ENCODE measurements around the gene INKA2.

Gene INKA2

DNA sequence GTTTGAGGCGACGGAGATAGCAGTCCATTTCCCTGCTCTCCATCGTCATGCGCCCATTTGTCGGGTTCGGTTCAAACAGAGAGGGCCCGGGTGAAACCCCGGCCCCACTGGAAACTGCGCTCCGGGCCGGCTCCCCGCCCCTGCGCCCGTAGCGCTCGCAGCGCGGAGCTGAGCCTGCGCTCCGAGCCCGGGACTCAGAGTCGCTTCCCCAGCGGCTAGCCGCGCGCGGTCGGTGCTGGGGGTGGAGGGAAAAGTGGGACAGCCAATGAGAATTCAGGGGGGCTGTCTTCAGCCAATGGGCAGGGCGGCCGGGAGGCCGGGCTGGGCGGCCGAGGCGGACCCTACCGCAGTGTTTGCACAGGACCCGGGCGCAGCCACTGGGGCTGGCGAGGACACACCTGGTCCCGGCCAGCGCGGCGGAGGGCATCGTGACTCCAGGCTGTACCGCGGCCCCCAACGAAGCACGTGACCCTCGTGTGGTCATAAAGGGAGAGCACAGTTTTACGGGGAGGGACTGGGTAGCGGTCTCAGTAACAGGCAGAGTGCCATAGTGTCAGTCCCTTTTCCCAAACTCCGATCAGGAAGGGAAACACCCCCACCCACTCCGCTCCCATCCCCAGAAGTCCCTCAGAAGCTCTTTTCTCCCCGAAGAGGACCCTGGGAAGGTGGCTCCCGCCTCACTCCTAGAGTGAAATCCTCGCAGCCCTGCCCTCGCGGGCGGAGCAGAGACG lies at the start of gene INKA2:
INKA2 (minus strand) TSS at position 202 of the 731 bp plus-strand sequence; CDS start at position 49, 153 bp downstream.
- peak within 1 kb of the TSS; percentile 67 for H3K4me3 ChIP-seq (replicated peaks; ENCODE audit: low read depth, low read length)
- DNase-seq (ENCODE audit: low read depth): peak; percentile 80
- TF ChIP-seq, protein P1, sequence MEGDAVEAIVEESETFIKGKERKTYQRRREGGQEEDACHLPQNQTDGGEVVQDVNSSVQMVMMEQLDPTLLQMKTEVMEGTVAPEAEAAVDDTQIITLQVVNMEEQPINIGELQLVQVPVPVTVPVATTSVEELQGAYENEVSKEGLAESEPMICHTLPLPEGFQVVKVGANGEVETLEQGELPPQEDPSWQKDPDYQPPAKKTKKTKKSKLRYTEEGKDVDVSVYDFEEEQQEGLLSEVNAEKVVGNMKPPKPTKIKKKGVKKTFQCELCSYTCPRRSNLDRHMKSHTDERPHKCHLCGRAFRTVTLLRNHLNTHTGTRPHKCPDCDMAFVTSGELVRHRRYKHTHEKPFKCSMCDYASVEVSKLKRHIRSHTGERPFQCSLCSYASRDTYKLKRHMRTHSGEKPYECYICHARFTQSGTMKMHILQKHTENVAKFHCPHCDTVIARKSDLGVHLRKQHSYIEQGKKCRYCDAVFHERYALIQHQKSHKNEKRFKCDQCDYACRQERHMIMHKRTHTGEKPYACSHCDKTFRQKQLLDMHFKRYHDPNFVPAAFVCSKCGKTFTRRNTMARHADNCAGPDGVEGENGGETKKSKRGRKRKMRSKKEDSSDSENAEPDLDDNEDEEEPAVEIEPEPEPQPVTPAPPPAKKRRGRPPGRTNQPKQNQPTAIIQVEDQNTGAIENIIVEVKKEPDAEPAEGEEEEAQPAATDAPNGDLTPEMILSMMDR (IDR thresholded peaks at IDR 0.05; ENCODE audit: low read length, missing control alignments): no peak

DNA sequence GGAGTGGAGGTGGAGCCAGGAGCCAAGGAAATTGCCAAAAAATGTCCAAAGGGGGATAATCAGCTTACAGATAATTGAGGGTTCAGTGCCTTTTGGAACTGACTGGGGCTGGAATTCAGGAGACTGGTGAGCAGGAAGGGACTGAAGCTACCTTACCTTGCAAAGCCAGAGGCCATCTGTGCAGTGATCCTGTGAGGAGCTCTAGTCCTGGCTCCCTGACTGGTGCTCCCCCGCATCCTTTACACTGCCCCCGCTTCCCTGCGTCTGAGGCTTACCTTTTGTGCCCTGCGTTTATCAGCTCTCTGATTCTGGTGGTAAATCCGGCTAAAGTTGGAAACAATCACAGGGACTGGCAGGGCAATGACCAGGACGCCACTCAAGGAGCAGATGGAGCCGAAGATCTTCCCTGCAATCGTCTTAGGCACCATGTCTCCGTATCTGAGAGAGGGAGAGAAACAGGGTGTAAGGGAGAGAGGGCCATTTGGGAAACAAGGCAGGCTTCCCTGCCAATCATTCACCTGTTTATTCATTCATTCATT lies 47.5 kb upstream of the INKA2 start:
- DNase-seq (ENCODE audit: low read depth): no peak
- no peak overlapping the region for H3K4me3 ChIP-seq (replicated peaks; ENCODE audit: low read depth, low read length)
- TF ChIP-seq, protein P1 (IDR thresholded peaks at IDR 0.05; ENCODE audit: low read length, missing control alignments): no peak

DNA sequence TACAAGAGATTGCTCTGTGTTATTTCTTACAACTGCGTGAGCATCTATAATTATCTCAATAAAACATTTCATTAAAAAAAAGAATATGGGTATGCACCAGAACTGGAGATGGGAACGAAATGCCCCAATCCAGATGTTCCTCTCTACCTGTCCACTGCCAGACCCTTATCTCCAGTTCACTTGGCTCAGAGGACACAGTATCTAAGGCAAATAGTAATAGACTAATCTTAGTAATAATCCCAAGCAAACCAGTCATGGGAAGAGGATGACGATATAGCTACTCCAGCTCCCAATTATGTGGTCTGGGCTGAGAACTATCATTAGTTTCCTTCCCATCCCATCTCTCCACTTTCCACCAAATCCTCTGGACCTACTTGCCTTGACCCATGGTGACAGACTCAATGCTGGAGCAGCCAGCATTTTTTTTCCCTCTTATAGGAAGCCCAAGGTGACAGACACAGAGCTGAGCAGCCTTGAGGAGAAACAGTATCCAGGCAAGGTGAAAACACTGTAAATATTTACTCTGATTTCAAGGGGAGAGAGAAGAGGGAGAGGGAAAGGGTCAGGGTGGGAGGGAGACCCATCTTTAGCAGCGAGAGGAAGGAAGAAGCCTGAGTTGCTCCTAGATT lies 45.2 kb upstream of the INKA2 start:
- no peak for DNase-seq (ENCODE audit: low read depth)
- TF ChIP-seq, protein P1 (IDR thresholded peaks at IDR 0.05; ENCODE audit: low read length, missing control alignments): no peak
- no peak overlapping the region for H3K4me3 ChIP-seq (replicated peaks; ENCODE audit: low read depth, low read length)

DNA sequence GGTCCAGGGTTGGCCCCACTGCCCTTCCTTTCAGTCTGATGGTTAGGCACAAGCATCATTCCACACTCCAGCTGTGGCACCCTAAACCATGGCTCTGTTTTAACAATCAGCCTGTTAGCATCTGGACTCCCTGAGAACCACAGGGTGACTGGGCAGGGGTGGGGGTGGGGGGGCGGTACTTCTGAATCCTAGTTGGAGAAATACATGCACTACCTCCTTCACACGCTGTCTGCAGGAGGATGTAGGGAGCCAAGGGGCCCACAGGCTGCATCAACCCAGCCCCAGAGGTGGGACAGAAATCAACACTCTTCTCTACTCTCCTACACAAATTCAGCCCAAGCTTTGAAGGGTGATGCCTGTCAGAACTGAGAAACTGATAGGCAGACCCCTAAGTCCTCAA lies 40.4 kb upstream of the INKA2 start:
- TF ChIP-seq, protein P1 (IDR thresholded peaks at IDR 0.05; ENCODE audit: low read length, missing control alignments): no peak
- no peak for DNase-seq (ENCODE audit: low read depth)
- H3K4me3 ChIP-seq (replicated peaks; ENCODE audit: low read depth, low read length): no peak overlapping the region

DNA sequence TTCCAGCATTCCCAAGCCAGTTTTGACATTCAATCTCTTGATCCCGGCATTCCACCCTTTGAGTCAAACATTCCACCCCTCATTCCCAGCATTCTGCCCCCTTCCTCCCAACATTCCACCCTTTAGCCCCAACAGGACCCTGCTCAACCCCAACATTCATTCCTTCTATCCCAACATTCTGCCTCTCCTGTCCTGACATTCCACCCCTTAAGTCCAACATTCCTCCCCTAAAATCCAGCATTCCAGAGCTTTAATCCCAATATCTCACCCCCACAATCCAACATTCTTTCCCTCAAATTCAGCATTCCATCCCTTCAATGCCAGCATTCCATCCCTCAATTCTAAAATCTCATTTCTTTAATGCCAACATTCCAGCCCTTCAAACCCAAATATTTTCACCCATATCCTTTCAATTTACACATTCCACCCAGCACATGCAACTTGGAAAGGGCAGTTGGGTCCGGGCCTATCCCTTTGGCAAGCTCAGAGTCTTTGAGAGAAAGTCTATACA lies 39.4 kb upstream of the INKA2 start:
- no peak overlapping the region for H3K4me3 ChIP-seq (replicated peaks; ENCODE audit: low read depth, low read length)
- TF ChIP-seq, protein P1 (IDR thresholded peaks at IDR 0.05; ENCODE audit: low read length, missing control alignments): no peak
- peak; percentile 32 for DNase-seq (ENCODE audit: low read depth)

DNA sequence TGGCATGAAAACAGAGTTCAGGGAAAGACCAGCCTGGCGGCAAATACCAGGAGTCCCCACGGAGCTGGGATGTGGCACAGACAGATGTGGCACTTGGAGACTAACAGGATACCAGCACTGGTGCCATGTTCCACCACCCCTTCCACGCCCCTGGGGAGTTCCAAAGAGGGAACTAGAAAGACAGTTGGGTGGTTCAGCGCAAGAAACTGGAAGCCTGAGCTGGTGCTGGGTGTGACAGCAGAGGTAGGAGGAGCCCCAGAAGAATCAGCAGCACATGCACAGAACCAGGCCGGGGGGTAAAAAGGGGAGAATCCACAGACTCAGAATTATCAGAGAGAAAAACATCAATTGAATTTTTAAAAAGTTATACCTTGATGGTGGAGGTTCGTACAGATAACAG lies 38.9 kb upstream of the INKA2 start:
- DNase-seq (ENCODE audit: low read depth): no peak
- no peak overlapping the region for H3K4me3 ChIP-seq (replicated peaks; ENCODE audit: low read depth, low read length)
- TF ChIP-seq, protein P1 (IDR thresholded peaks at IDR 0.05; ENCODE audit: low read length, missing control alignments): no peak

Measured in fibroblast of pulmonary artery (primary cell).